GM12875 (cell line): Measurements from ENCODE around the gene PGAP2.

ENCODE experiments used
- H3K4me3 ChIP-seq: one replicate; pipeline ENCODE4 v1.5.1; 2011; ENCODE audit warnings: low read depth, low read length, control low read depth
- TF ChIP-seq, protein P1 (sequence below): IDR thresholded peaks from 2 replicates; pipeline ENCODE4 v1.5.1; 2011; ENCODE audit warnings: low read depth, mild to moderate bottlenecking, control low read depth, inconsistent platforms, low read length, moderate library complexity, borderline replicate concordance; ENCODE audit not compliant: insufficient read depth

Gene PGAP2

DNA sequence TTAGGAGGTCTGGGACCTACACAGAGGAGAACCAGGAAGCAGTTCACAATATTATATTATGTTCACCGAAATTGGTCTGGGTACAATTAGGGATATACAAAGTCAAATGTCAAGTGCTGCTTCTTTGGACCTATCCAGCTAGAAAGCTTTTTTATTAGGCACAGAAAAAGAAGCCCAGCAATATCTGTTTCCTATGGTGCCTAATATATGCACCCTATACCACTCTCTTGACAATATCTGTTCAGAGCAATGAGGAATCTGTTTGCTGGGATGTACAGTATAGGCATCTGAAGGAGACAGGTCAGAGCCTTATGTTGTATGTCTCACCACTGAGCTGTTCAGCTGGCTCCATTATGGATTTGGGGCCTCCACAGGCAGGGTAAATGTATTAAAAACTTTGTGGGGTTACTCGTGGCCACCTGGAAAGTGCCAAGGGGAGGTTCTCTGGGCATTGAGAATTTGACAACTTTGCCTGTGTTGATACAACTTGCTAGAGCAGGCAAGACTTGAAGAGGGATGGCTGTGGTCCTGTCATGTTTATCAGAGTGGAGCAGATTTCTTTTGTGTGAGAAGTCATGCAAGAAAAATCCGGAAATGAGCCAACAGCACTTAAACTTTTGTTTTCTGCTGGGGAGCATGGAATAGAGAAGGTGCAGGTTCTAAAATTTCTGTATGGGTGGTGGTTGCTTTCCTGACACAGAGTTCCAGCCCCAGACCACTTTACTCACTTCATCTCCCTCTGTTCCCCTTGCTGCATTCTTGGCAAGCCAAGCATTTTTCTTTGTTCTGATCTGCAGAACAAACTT, 57.2 kb downstream of the PGAP2 start:
- TF ChIP-seq, protein P1, sequence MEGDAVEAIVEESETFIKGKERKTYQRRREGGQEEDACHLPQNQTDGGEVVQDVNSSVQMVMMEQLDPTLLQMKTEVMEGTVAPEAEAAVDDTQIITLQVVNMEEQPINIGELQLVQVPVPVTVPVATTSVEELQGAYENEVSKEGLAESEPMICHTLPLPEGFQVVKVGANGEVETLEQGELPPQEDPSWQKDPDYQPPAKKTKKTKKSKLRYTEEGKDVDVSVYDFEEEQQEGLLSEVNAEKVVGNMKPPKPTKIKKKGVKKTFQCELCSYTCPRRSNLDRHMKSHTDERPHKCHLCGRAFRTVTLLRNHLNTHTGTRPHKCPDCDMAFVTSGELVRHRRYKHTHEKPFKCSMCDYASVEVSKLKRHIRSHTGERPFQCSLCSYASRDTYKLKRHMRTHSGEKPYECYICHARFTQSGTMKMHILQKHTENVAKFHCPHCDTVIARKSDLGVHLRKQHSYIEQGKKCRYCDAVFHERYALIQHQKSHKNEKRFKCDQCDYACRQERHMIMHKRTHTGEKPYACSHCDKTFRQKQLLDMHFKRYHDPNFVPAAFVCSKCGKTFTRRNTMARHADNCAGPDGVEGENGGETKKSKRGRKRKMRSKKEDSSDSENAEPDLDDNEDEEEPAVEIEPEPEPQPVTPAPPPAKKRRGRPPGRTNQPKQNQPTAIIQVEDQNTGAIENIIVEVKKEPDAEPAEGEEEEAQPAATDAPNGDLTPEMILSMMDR: no peak
- H3K4me3 ChIP-seq: no peak overlapping the region

DNA sequence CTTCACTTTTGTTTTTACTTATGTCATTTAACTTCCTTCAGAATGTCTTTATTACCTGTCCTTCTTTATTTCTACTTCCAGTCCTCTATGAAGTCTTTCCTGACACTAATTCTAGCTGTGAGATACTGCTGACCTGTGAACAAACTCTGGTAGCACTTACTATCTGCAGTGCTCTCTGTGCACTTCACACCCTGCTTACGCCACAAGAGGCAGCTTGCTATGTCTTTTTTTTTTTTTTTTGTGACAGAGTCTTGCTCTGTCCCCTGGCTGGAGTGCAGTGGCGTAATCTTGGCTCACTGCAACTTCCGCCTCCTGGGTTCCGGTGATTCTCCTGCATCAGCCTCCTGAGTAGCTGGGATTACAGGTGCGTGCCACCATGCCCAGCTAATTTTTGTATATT, 57.8 kb downstream of the PGAP2 start:
- TF ChIP-seq, protein P1: peak; percentile 19; the same call in 1 of the 2 replicates
- no peak overlapping the region for H3K4me3 ChIP-seq

DNA sequence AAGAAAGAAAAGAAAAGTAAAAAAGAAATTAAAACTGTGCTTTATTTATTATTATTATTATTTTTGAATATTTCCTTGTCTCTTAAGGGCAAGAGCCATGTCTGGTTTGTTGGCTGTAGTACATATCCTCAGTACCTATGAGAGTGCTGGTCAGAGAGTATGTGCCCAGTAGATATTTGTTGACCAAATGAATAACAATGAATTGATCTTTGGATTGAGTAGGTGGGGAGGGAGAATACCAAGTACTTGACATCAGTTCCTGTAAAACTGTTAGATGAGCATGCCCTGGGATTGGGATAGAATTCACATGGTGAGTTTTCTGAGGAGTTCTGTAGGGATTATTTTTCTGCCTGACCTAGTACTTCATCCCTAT, 58.5 kb downstream of the PGAP2 start:
- H3K4me3 ChIP-seq: no peak overlapping the region
- TF ChIP-seq, protein P1: no peak

DNA sequence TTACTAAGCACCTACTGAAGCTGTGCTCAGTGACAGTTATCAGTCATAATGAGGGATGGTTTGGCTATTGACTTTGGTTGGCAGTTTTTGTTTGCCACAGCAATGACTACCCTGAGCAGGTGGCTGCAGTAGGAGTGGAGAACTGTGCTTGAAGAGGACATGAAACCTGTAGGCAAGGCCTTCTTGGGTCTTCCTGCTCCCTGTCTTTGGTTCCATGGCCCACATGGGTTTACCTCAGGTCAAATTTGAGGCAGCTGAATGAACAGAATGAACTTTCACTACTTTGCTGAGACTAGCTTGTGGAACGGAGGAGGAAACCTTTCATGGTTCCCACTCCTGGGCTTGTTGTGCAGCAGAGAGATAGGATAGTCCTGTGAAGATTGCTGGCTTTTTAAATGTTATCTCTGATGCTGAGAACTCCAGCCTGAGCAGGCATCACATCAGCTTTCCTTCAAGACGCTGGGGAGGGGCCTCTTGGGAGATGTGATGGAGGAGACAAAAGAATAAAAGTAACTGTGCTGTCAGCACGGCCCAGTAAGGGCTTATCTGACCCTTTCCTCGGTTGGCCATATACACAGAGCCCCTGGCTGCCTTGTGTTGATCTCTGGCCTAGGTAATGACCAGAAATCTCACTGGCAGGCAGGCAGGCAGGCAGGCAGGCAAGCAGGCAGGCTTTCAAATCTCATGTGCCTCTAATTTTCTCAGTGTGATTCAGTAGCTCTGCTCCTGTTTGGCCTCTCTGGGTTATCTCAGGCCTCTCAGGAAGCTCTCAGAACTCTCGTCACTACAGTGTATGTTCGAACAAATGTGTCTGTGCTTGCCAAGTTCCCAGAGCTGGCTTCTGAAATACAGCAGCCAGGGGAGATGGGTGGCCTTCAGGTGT, 59.1 kb downstream of the PGAP2 start:
- TF ChIP-seq, protein P1: no peak
- H3K4me3 ChIP-seq: no peak overlapping the region

DNA sequence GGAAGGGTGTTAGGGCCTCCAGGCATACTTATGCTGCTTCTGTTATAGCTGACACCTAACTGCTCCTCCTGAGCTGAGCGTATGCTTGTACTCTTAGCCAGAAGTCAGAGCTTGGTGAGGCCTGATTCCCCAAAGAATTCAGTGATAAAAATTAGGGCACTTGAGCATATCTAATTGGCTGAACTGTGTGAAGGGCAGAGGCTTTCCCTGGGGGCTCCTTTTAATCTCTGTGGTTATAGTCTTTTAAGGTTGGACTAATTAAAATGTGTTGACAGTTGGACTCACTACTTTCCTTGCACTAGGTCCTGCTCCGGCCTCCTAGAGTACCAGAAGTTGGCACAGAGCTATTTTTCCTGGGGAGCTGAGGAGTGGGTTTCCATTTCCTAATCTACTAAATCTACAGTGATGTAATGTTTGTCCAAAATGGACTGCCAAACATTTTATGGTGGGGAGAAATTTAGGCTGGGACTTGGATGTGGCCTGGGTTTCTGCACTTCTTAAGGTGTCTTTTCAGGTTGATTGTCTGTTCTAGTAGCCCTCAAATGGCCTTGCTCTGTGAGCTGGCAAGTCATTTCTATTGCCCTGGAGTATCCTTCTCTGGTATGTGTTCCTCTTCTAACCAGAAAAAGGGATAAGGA, 65.5 kb downstream of the PGAP2 start:
- no peak overlapping the region for H3K4me3 ChIP-seq
- TF ChIP-seq, protein P1: no peak
